Skeletal muscle satellite cell (primary cell): ENCODE measurements around the gene NFKBIE.

Source experiments
- H3K27me3 ChIP-seq: 2 replicates; pipeline ENCODE4 v1.7.0; 2013; ENCODE audit warnings: low read length; ENCODE audit not compliant: control insufficient read depth, insufficient read depth
- H3K36me3 ChIP-seq: 2 replicates; pipeline ENCODE4 v1.7.0; 2013; ENCODE audit warnings: mild to moderate bottlenecking, control low read depth, low read length; ENCODE audit not compliant: insufficient read depth
- H3K4me1 ChIP-seq: 2 replicates; pipeline ENCODE4 v1.7.0; 2013; ENCODE audit warnings: low read length; ENCODE audit not compliant: control insufficient read depth, insufficient read depth
- H3K4me2 ChIP-seq: 2 replicates; pipeline ENCODE4 v1.7.0; 2013; ENCODE audit warnings: mild to moderate bottlenecking, low read length
- H3K4me3 ChIP-seq: 2 replicates; pipeline ENCODE4 v1.7.0; 2013; ENCODE audit warnings: low read length
- H3K9ac ChIP-seq: 2 replicates; pipeline ENCODE4 v1.7.0; 2013; ENCODE audit warnings: mild to moderate bottlenecking, low read depth, low read length, moderate library complexity
- H3K9me3 ChIP-seq: replicated peaks from 2 replicates; pipeline ENCODE4 v1.7.0; 2013; ENCODE audit warnings: mild to moderate bottlenecking, control low read depth, low read length

The NFKBIE gene

GRCh38 chr6:44226368-44227147, 38.8 kb downstream of the NFKBIE start:
- peaks cover 52% of the 10 kb centered on the region for H3K4me1 ChIP-seq
- H3K27me3 ChIP-seq = no peaks in the 10 kb centered on the region
- no peaks in the 10 kb centered on the region for H3K9me3 ChIP-seq
- peak overlapping the region; percentile 24 for H3K4me3 ChIP-seq
- peaks cover 4% of the 10 kb centered on the region for H3K36me3 ChIP-seq
- peak overlapping the region; percentile 28 for H3K9ac ChIP-seq
- H3K4me2 ChIP-seq = peak overlapping the region; percentile 61

GRCh38 chr6:44225579-44226325, 39.6 kb downstream of the NFKBIE start:
- no peaks in the 10 kb centered on the region for H3K27me3 ChIP-seq
- H3K4me2 ChIP-seq = peak overlapping the region; percentile 61
- H3K4me1 ChIP-seq = peaks cover 59% of the 10 kb centered on the region
- H3K4me3 ChIP-seq = no peak overlapping the region
- no peaks in the 10 kb centered on the region for H3K9me3 ChIP-seq
- peak overlapping the region; percentile 29 for H3K9ac ChIP-seq
- no peaks in the 10 kb centered on the region for H3K36me3 ChIP-seq

- H3K4me2 ChIP-seq = peak overlapping the region; percentile 89
- peaks cover 61% of the 10 kb centered on the region for H3K4me1 ChIP-seq
- H3K9ac ChIP-seq = peak overlapping the region; percentile 53
- H3K4me3 ChIP-seq = peak overlapping the region; percentile 73
- H3K9me3 ChIP-seq = no peaks in the 10 kb centered on the region
- no peaks in the 10 kb centered on the region for H3K27me3 ChIP-seq
- H3K36me3 ChIP-seq = no peaks in the 10 kb centered on the region
Observed at GRCh38 chr6:44224965-44225305, 40.4 kb downstream of the NFKBIE start.

- Histone ChIP-seq H3K27me3 (no peaks in the 10 kb centered on the region), H3K9ac (peak overlapping the region; percentile 53), H3K36me3 (no peaks in the 10 kb centered on the region), H3K9me3 (no peaks in the 10 kb centered on the region), H3K4me1 (peaks cover 66% of the 10 kb centered on the region), H3K4me3 (peak overlapping the region; percentile 73), H3K4me2 (peak overlapping the region; percentile 89)
Observed at GRCh38 chr6:44224029-44224964, 41.1 kb downstream of the NFKBIE start.

- Histone ChIP-seq H3K4me1 (peaks cover 74% of the 10 kb centered on the region), H3K27me3 (no peaks in the 10 kb centered on the region), H3K9me3 (no peaks in the 10 kb centered on the region), H3K4me2 (peak within 1 kb of the TSS; percentile 89), H3K4me3 (peak within 1 kb of the TSS; percentile 73), H3K36me3 (no peaks in the 10 kb centered on the region), H3K9ac (peak within 1 kb of the TSS; percentile 53)
Observed at GRCh38 chr6:44223319-44224028, 41.9 kb downstream of the NFKBIE start, which contains the start of gene SLC29A1. TSS of gene SLC29A1 (plus strand) at chr6:44223595. CDS start at chr6:44227314, 3,719 bp downstream.

GRCh38 chr6:44222486-44223318, 42.6 kb downstream of the NFKBIE start:
- peaks cover 82% of the 10 kb centered on the region for H3K4me1 ChIP-seq

GRCh38 chr6:44221961-44222335, 43.4 kb downstream of the NFKBIE start:
- H3K9me3 ChIP-seq = no peaks in the 10 kb centered on the region
- peak overlapping the region; percentile 76 for H3K4me2 ChIP-seq
- peak overlapping the region; percentile 56 for H3K4me3 ChIP-seq
- H3K27me3 ChIP-seq = no peaks in the 10 kb centered on the region
- no peaks in the 10 kb centered on the region for H3K36me3 ChIP-seq
- peak overlapping the region; percentile 65 for H3K9ac ChIP-seq
- H3K4me1 ChIP-seq = peaks cover 83% of the 10 kb centered on the region

More at GRCh38 chr6:44222486-44223318, 42.6 kb downstream of the NFKBIE start:
- no peaks in the 10 kb centered on the region for H3K27me3 ChIP-seq
- H3K9me3 ChIP-seq = no peaks in the 10 kb centered on the region
- H3K9ac ChIP-seq = peak overlapping the region; percentile 48
- no peaks in the 10 kb centered on the region for H3K36me3 ChIP-seq
- peak overlapping the region; percentile 73 for H3K4me3 ChIP-seq
- peak overlapping the region; percentile 89 for H3K4me2 ChIP-seq

- Histone ChIP-seq H3K36me3 (no peaks in the 10 kb centered on the region), H3K4me2 (peak overlapping the region; percentile 76), H3K9me3 (no peaks in the 10 kb centered on the region), H3K4me3 (peak overlapping the region; percentile 56), H3K4me1 (peaks cover 83% of the 10 kb centered on the region), H3K27me3 (no peaks in the 10 kb centered on the region), H3K9ac (peak overlapping the region; percentile 65)
Observed at GRCh38 chr6:44221291-44221960, 43.9 kb downstream of the NFKBIE start.

GRCh38 chr6:44220913-44221290, 44.4 kb downstream of the NFKBIE start:
- H3K4me3 ChIP-seq = no peak overlapping the region
- H3K4me1 ChIP-seq = peaks cover 78% of the 10 kb centered on the region

More at GRCh38 chr6:44220913-44221290, 44.4 kb downstream of the NFKBIE start:
- Histone ChIP-seq H3K27me3 (no peaks in the 10 kb centered on the region), H3K9me3 (no peaks in the 10 kb centered on the region), H3K9ac (peak overlapping the region; percentile 39), H3K4me2 (no peak overlapping the region), H3K36me3 (no peaks in the 10 kb centered on the region)
